Smooth muscle cell (in vitro differentiated cells): ENCODE measurements around the gene TMEM50B. TPM values are rescaled to one million over a fixed set of nuclear protein-coding genes. Genes with fewer than 3 reads are reported as not detected.

ENCODE experiments used
- DNase-seq: peaks from one replicate; lab custom pipeline; 2025; ENCODE audit not compliant: unreplicated experiment; lab: John Stamatoyannopoulos, UW
- H2AFZ ChIP-seq: fragments of 200-600 bp; sonication (generic); 2 replicates; pipeline ENCODE4 v1.6.0; 2016; ENCODE audit warnings: antibody characterized with exemption, low read depth, mild to moderate bottlenecking
- H3F3A ChIP-seq: fragments of 200-600 bp; sonication (generic); 2 replicates; pipeline ENCODE4 v1.6.0; 2017; ENCODE audit warnings: antibody characterized with exemption, low read depth
- H3K27ac ChIP-seq: fragments of 200-600 bp; sonication (generic); 2 replicates; pipeline ENCODE4 v1.5.1; 2016; ENCODE audit warnings: low read depth, mild to moderate bottlenecking
- H3K27me3 ChIP-seq: fragments of 200-600 bp; sonication (generic); 2 replicates; pipeline ENCODE4 v1.6.1; 2016; ENCODE audit warnings: low read depth, mild to moderate bottlenecking
- H3K36me3 ChIP-seq: fragments of 200-600 bp; sonication (generic); 2 replicates; pipeline ENCODE4 v1.5.1; 2016; ENCODE audit warnings: low read depth
- H3K4me1 ChIP-seq: fragments of 200-600 bp; sonication (generic); 2 replicates; pipeline ENCODE4 v1.5.1; 2016; ENCODE audit warnings: low read depth
- H3K4me2 ChIP-seq: fragments of 200-600 bp; sonication (generic); 2 replicates; pipeline ENCODE4 v1.6.0; 2016; ENCODE audit warnings: mild to moderate bottlenecking
- H3K4me3 ChIP-seq: fragments of 200-600 bp; sonication (generic); 2 replicates; pipeline ENCODE4 v1.5.1; 2016; ENCODE audit warnings: mild to moderate bottlenecking
- H3K79me2 ChIP-seq: fragments of 200-600 bp; sonication (generic); 2 replicates; pipeline ENCODE4 v1.6.0; 2016; ENCODE audit warnings: low read depth, mild to moderate bottlenecking
- H3K9ac ChIP-seq: fragments of 200-600 bp; sonication (generic); 2 replicates; pipeline ENCODE4 v1.6.0; 2016; ENCODE audit warnings: low read depth
- H3K9me3 ChIP-seq: fragments of 200-600 bp; sonication (generic); replicated peaks from 2 replicates; pipeline ENCODE4 v1.5.1; 2016; ENCODE audit warnings: low read depth
- H4K20me1 ChIP-seq: fragments of 200-600 bp; sonication (generic); 2 replicates; pipeline ENCODE4 v1.6.0; 2016; ENCODE audit warnings: low read depth
- WGBS: methylation state at CpG from one replicate; pipeline ENCODE4 v1.1.7; 2016; ENCODE audit warnings: low lambda C conversion rate; 5-methylcytosine and 5-hydroxymethylcytosine counted together
- polyA plus RNA-seq: library from polyadenylated mRNA; unstranded; fragments of >200 nt; fragmentation: Nextera tagmentation; extraction: Ambion mirVana; gene quantifications from 2 replicates; pipeline ENCODE4 v1.2.1, GENCODE V29; 2016
- total RNA-seq: library from RNA; depleted of rRNA; stranded (reverse); fragments of >200 nt; gene quantifications from 2 replicates; pipeline ENCODE4 v1.2.3, GENCODE V29; 2014
- TF ChIP-seq, protein P1 (sequence below): fragments of 200-600 bp; sonication (generic); IDR thresholded peaks from 2 replicates; pipeline ENCODE4 v1.5.1; 2017; ENCODE audit warnings: borderline replicate concordance, mild to moderate bottlenecking, antibody characterized with exemption; ENCODE audit not compliant: insufficient read depth, poor library complexity, severe bottlenecking

The TMEM50B gene
- total and polyA plus RNA-seq, 2 experiments from 2014 or later, result 31.4 to 42.9 TPM

DNA sequence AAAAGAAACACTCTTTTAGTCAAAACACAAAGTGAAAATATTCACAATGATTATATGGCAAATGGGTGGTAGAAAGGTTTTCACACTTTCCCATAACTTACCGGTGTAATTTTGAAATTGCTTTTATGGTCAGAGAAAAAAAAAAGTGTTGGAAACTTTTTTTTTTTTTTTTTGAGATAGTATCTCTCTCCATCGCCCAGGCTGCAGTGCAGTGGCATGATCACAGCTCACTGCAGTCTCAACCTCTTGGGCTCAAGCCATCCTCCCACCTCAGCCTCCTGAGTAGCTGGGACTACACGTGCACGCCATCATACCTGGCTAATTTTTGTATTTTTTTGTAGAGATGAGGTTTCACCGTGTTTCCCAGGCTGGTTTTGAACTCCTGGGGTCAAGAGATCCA, 73.3 kb downstream of the TMEM50B start:
- no peaks in the 10 kb centered on the region for H3K4me1 ChIP-seq
- H3K27ac ChIP-seq, result no peak overlapping the region
- no peaks in the 10 kb centered on the region for H3K36me3 ChIP-seq
- TF ChIP-seq, protein P1, sequence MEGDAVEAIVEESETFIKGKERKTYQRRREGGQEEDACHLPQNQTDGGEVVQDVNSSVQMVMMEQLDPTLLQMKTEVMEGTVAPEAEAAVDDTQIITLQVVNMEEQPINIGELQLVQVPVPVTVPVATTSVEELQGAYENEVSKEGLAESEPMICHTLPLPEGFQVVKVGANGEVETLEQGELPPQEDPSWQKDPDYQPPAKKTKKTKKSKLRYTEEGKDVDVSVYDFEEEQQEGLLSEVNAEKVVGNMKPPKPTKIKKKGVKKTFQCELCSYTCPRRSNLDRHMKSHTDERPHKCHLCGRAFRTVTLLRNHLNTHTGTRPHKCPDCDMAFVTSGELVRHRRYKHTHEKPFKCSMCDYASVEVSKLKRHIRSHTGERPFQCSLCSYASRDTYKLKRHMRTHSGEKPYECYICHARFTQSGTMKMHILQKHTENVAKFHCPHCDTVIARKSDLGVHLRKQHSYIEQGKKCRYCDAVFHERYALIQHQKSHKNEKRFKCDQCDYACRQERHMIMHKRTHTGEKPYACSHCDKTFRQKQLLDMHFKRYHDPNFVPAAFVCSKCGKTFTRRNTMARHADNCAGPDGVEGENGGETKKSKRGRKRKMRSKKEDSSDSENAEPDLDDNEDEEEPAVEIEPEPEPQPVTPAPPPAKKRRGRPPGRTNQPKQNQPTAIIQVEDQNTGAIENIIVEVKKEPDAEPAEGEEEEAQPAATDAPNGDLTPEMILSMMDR, result no peak
- H3K79me2 ChIP-seq, result peaks cover 80% of the 10 kb centered on the region
- peaks cover 37% of the 10 kb centered on the region for H3F3A ChIP-seq
- no peak overlapping the region for H2AFZ ChIP-seq
- H3K4me3 ChIP-seq, result no peak overlapping the region
- DNase-seq, result no peak
- H3K4me2 ChIP-seq, result peak overlapping the region; percentile 93
- H3K9ac ChIP-seq, result no peak overlapping the region
- no peaks in the 10 kb centered on the region for H3K9me3 ChIP-seq
- 81% methylated on average over 5 of the region's 5 CpGs for WGBS
- peaks cover 71% of the 10 kb centered on the region for H4K20me1 ChIP-seq
- H3K27me3 ChIP-seq, result no peaks in the 10 kb centered on the region

DNA sequence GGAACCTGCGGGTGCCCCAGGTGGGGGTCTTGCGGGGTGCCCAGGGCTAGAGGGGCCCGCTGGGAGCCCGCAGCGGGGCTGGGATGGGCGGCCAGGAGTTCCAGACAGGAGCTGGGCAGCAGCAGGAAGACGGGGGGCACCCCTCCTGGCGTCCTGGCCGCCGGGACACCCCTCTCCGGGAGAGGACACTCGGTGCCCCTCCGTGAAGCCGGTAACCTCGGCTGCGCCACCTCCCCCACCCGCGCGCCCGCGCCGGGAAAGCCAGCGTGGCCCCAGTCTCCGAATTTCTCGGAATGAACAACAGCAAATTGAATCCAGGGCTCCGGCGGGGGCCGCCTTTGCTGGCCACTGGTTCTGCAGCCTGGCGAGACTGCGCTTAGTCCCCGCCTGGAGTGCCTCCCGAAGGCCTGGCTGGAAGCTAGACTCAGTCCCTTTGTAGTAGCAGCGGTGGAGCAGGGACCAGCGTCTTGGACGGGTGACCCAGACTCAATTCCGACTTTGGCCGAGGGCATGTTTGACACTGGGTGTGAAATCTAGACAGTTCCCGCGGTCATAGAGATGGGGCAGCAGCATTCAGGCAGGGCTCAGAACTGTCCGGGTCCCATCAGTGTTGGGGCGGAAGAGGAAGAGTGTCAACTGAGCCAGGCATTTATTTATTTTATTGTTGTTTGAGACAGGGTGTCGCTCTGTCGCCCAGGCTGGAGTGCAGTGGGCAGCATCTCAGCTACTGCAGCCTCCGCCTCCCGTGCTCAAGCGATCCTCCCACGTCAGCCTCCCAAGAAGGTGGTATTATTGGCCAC, 75.8 kb downstream of the TMEM50B start:
- H3K36me3 ChIP-seq, result no peaks in the 10 kb centered on the region
- no peaks in the 10 kb centered on the region for H3K27me3 ChIP-seq
- no peaks in the 10 kb centered on the region for H3K9me3 ChIP-seq
- peak overlapping the region; percentile 95 for H3K27ac ChIP-seq
- peak overlapping the region; percentile 6 for H2AFZ ChIP-seq
- H3K4me1 ChIP-seq, result no peaks in the 10 kb centered on the region
- H3K4me3 ChIP-seq, result peak overlapping the region; percentile 78
- peaks cover 25% of the 10 kb centered on the region for H3F3A ChIP-seq
- peak overlapping the region; percentile 93 for H3K9ac ChIP-seq
- TF ChIP-seq, protein P1, result no peak
- H4K20me1 ChIP-seq, result peaks cover 46% of the 10 kb centered on the region
- peak; percentile 30 for DNase-seq
- peaks cover 55% of the 10 kb centered on the region for H3K79me2 ChIP-seq
- 3% methylated on average over 43 of the region's 47 CpGs for WGBS
- peak overlapping the region; percentile 93 for H3K4me2 ChIP-seq

DNA sequence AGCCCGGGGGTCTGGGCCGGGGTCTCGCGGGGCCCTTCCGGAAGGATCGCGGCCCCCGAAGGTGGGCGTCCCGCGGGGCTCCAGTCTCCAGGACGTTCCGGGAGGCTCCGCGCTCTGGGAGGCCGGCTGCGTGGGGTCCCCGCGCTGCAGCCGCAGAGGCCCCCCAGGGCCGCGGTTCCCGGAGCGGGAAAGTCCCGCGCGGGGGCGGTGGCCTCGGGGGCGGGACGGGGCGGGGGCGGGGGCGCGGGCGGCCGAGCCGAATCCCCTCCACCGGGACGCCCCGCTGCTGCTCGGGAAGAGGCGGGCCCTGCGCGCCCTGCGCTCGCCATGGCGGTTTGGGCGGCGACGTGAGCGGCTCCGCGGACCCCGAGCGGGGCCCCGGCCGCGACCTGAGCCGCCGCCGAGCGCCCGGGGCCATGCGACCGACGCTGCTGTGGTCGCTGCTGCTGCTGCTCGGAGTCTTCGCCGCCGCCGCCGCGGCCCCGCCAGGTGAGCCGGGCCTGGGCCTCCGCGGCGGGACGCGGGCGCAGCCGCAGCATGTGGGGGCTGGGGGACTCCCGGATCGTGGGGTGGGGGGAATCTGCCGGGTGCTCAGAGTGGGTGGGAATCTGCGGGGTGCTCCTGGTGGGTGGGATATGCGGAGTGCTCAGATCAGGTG, 76.5 kb downstream of the TMEM50B start, which contains the start of gene IFNGR2:
IFNGR2 (plus strand) TSS at position 286 of the 658 bp plus-strand sequence; CDS start at position 417, 131 bp downstream.
- Histone ChIP-seq H3K27ac (peak within 1 kb of the TSS; percentile 95), H3K4me2 (peak within 1 kb of the TSS; percentile 93), H3K27me3 (no peaks in the 10 kb centered on the region), H3F3A (peaks cover 19% of the 10 kb centered on the region), H3K9ac (peak within 1 kb of the TSS; percentile 93), H3K36me3 (no peaks in the 10 kb centered on the region), H3K9me3 (no peaks in the 10 kb centered on the region), H3K79me2 (peaks cover 48% of the 10 kb centered on the region), H2AFZ (peak within 1 kb of the TSS; percentile 6), H4K20me1 (peaks cover 38% of the 10 kb centered on the region), H3K4me3 (peak within 1 kb of the TSS; percentile 78), H3K4me1 (no peaks in the 10 kb centered on the region)
- no peak for DNase-seq
- TF ChIP-seq, protein P1, result no peak
- WGBS, result under 1% methylated on average over 35 of the region's 89 CpGs
